HepG2 (cell line): ENCODE results near the gene MARK4. TPM values are rescaled to one million over a fixed set of nuclear protein-coding genes. Genes with fewer than 3 reads are reported as not detected.

Source experiments
- ATAC-seq: fragments of 200-7000 bp; cut with Tn5 transposase; 3 replicates; pipeline ENCODE4 v1.9.1; 2020; ENCODE audit warnings: mild to moderate bottlenecking, moderate library complexity
- Bru-seq: library from RNA; stranded (reverse); fragments of 400-500 nt; gene quantifications from one replicate; lab custom pipeline; 2021; lab: Mats Ljungman, UMichigan
- BruChase-seq, 2 experiments: library from RNA; stranded (reverse); fragments of 400-500 nt; gene quantifications; one replicate each; lab custom pipeline; 2021; lab: Mats Ljungman, UMichigan
- BruUV-seq: library from RNA; stranded (reverse); fragments of 400-500 nt; replicated peaks from 2 replicates; lab custom pipeline; 2021; lab: Mats Ljungman, UMichigan
- CTCF ChIA-PET: fragments of 300-600 bp; formaldehyde crosslinking; extraction: SDS; loops from one replicate; lab custom pipeline; 2021; ENCODE audit warnings: low total read pairs, inconsistent platforms, low intra/inter-chr PET ratio; lab: Yijun Ruan, JAX
- POLR2A ChIA-PET: fragments of 350-600 bp; sonication (Branson Sonifier 250); formaldehyde crosslinking; loops from one replicate; lab custom pipeline; 2020; ENCODE audit warnings: antibody characterized with exemption, inconsistent platforms; lab: Yijun Ruan, JAX
- DNase-seq: peaks from one replicate; pipeline ENCODE4 v3.0.0-alpha.2; 2015; ENCODE audit warnings: low spot score
- FAIRE-seq: peaks from 3 replicates; lab custom pipeline; 2011; peaks lifted over from hg19 to GRCh38; lab: Jason Lieb, UNC
- H2AFZ ChIP-seq: one replicate; pipeline ENCODE4 v1.6.1; 2011; ENCODE audit warnings: low read length, inconsistent platforms
- H3K27ac ChIP-seq: fragments of 300-600 bp; 3 replicates; pipeline ENCODE4 v1.8.0; 2011; ENCODE audit warnings: mixed run types, mild to moderate bottlenecking, mixed read lengths, low read length, inconsistent platforms; ENCODE audit not compliant: insufficient read depth; ENCODE audit errors: extremely low read length
- H3K27me3 ChIP-seq, 2 experiments: fragments of 200-600 bp in 1 of 2; 2 replicates in 1 of 2; 3 replicates in 1 of 2; pipeline versions ENCODE4 v1.6.0 to v1.8.0; 2011; ENCODE audit warnings: low read length in 2 of 2, mild to moderate bottlenecking in 2 of 2, moderate library complexity in 2 of 2, inconsistent platforms in 1 of 2; ENCODE audit not compliant: insufficient read depth in 2 of 2, control insufficient read depth in 1 of 2
- H3K36me3 ChIP-seq, 2 experiments: fragments of 200-600 bp in 1 of 2; replicated peaks in 1 of 2; 2 replicates in 1 of 2; 3 replicates in 1 of 2; pipeline versions ENCODE4 v1.5.1 to v1.8.0; 2011; ENCODE audit warnings: low read length in 2 of 2, inconsistent platforms in 1 of 2; ENCODE audit not compliant: insufficient read depth in 2 of 2, control insufficient read depth in 1 of 2
- H3K4me1 ChIP-seq: 2 replicates; pipeline ENCODE4 v1.5.1; 2012; ENCODE audit warnings: low read length, inconsistent platforms; ENCODE audit not compliant: insufficient read depth
- H3K4me2 ChIP-seq: 2 replicates; pipeline ENCODE4 v1.6.0; 2011; ENCODE audit warnings: low read depth, low read length, inconsistent platforms
- H3K4me3 ChIP-seq, 3 experiments: fragments of 200-600 bp in 1 of 3; sonication (generic), shearing (Covaris generic) in 1 of 3; replicated peaks in 1 of 3; 2 replicates each; pipeline ENCODE4 v1.5.1; 2011 to 2016; ENCODE audit warnings: low read length in 3 of 3, inconsistent platforms in 2 of 3, low read depth in 2 of 3, mild to moderate bottlenecking in 2 of 3, control low read depth in 1 of 3, mixed read lengths in 1 of 3; ENCODE audit not compliant: insufficient read depth in 1 of 3
- H3K79me2 ChIP-seq: one replicate; pipeline ENCODE4 v1.6.1; 2011; ENCODE audit warnings: low read length, inconsistent platforms; ENCODE audit not compliant: insufficient read depth
- H3K9ac ChIP-seq: 2 replicates; pipeline ENCODE4 v1.6.0; 2011; ENCODE audit warnings: mild to moderate bottlenecking, low read depth, low read length, inconsistent platforms; ENCODE audit not compliant: insufficient read depth
- H3K9me3 ChIP-seq: 2 replicates; pipeline ENCODE4 v1.5.1; 2012; ENCODE audit warnings: mild to moderate bottlenecking, low read length
- H4K20me1 ChIP-seq: 2 replicates; pipeline ENCODE4 v1.6.0; 2011; ENCODE audit warnings: inconsistent platforms, mild to moderate bottlenecking, low read length, moderate library complexity; ENCODE audit not compliant: insufficient read depth
- KDM4B ChIP-seq: sonication (generic); formaldehyde crosslinking; IDR thresholded peaks from 2 replicates; pipeline ENCODE4 v1.4.0; 2020; ENCODE audit warnings: missing genetic modification reagents
- PATZ1 ChIP-seq: sonication (generic); formaldehyde crosslinking; IDR thresholded peaks from 2 replicates; pipeline ENCODE4 v1.4.0; 2020; ENCODE audit warnings: missing genetic modification reagents
- POLR2A ChIP-seq, 2 experiments: IDR thresholded peaks; 2 replicates each; pipeline ENCODE4 v1.6.1; 2011; ENCODE audit warnings: low read depth in 2 of 2, low read length in 2 of 2, mild to moderate bottlenecking in 1 of 2, moderate library complexity in 1 of 2; ENCODE audit not compliant: insufficient read depth in 1 of 2
- POLR2G ChIP-seq: fragments of 200-400 bp; formaldehyde crosslinking; IDR thresholded peaks from 2 replicates; pipeline ENCODE4 v1.6.1; 2018; ENCODE audit warnings: mild to moderate bottlenecking, low read depth, low read length, moderate library complexity
- SALL1 ChIP-seq: sonication (generic); formaldehyde crosslinking; IDR thresholded peaks from 2 replicates; pipeline ENCODE4 v1.8.0; 2022; ENCODE audit warnings: mild to moderate bottlenecking, missing genetic modification reagents
- TFDP2 ChIP-seq: sonication (generic); formaldehyde crosslinking; IDR thresholded peaks from 2 replicates; pipeline ENCODE4 v1.4.0; 2020; ENCODE audit warnings: missing genetic modification reagents
- THAP11 ChIP-seq: IDR thresholded peaks from 2 replicates; pipeline ENCODE4 v1.6.1; 2016; ENCODE audit warnings: missing biosample characterization, missing genetic modification reagents
- ZFP91 ChIP-seq: sonication (generic); formaldehyde crosslinking; IDR thresholded peaks from 2 replicates; pipeline ENCODE4 v1.9.0; 2022; ENCODE audit warnings: missing genetic modification reagents, mild to moderate bottlenecking, borderline replicate concordance
- ZMYM3 ChIP-seq: sonication (generic); formaldehyde crosslinking; IDR thresholded peaks from 2 replicates; pipeline ENCODE4 v1.5.1; 2020; ENCODE audit warnings: mild to moderate bottlenecking, missing genetic modification reagents
- WGBS: methylation state at CpG from one replicate; pipeline ENCODE4 v1.1.6; 2017; ENCODE audit warnings: low lambda C conversion rate; 5-methylcytosine and 5-hydroxymethylcytosine counted together
- in situ Hi-C: cut with HindIII; loops from 2 replicates; pipeline ENCODE4 v1.10.0; 2017; ENCODE audit warnings: low pct_unique_long_range_greater_than_20kb; ENCODE audit not compliant: extremely low pct_ligation_motif_present
- intact Hi-C: fragments of 100-400 bp; cut with micrococcal nuclease; formaldehyde crosslinking; loops from one replicate; pipeline ENCODE4 v1.10.0; 2022; ENCODE audit not compliant: unreplicated experiment
- long read RNA-seq, 2 experiments: library from RNA in 1 of 2; library from polyadenylated mRNA in 1 of 2; stranded (forward) in 1 of 2; unstranded in 1 of 2; transcript quantifications; one replicate each; pipeline ENCODE4 v2.0.0, GENCODE V29; 2019 to 2022
- polyA minus RNA-seq, 3 experiments: library from RNA; depleted of rRNA, polyadenylated mRNA; stranded (reverse); fragments of >200 nt; gene quantifications; 2 replicates each; pipeline ENCODE4 v1.2.3, GENCODE V29; 2011; ENCODE audit warnings: low replicate concordance in 1 of 3
- polyA plus RNA-seq, 8 experiments: library from polyadenylated mRNA; depleted of rRNA in 3 of 8; stranded (reverse) in 7 of 8; unstranded in 1 of 8; fragments of >200 nt; fragmentation: Illumina TruSeq in 4 of 8; extraction: Trizol in 4 of 8; gene quantifications; 2 replicates each; pipeline versions ENCODE4 v1.2.1 to v1.2.3, GENCODE V29; 2011 to 2016; ENCODE audit warnings: low read depth in 4 of 8, missing spikeins in 1 of 8, mixed read lengths in 1 of 8; ENCODE audit not compliant: insufficient read depth in 1 of 8
- total RNA-seq, 5 experiments: library from RNA; depleted of rRNA; stranded (reverse); fragments of >200 nt; fragmentation: Illumina TruSeq; extraction: Trizol; gene quantifications; 2 replicates each; pipeline ENCODE4 v1.2.3, GENCODE V29; 2016; ENCODE audit warnings: low read depth in 1 of 5

MARK4 gene
- total RNA-seq (2016; rRNA removed; fragmentation: Illumina TruSeq; extraction: Trizol) (7.0 and 7.6 TPM in 2 replicates), polyA plus RNA-seq (2011; rRNA removed) (11.4 and 12.2 TPM in 2 replicates), polyA minus RNA-seq (2011; rRNA and poly(A)+ RNA removed; ENCODE audit: low replicate concordance) (1.4 and 19.5 TPM in 2 replicates), Bru-seq, nascent RNA (percentile 63 among the genes with signal in this experiment), BruChase-seq, experiment 1, labeled RNA remaining after a 6-hour chase (percentile 74 among the genes with signal in this experiment), BruChase-seq, experiment 2, labeled RNA remaining after a 2-hour chase (percentile 69 among the genes with signal in this experiment)
- 11.1 and 13.3 TPM in 2 replicates for total RNA-seq (2016; cell fraction: cytosol; rRNA removed; fragmentation: Illumina TruSeq; extraction: Trizol; ENCODE audit: low read depth)
- total RNA-seq (2016; cell fraction: insoluble cytoplasmic fraction; rRNA removed; fragmentation: Illumina TruSeq; extraction: Trizol): 3.4 and 6.6 TPM in 2 replicates
- total RNA-seq (2016; cell fraction: membrane; rRNA removed; fragmentation: Illumina TruSeq; extraction: Trizol): 12.9 and 14.4 TPM in 2 replicates
- 6.3 and 7.9 TPM in 2 replicates for total RNA-seq (2016; cell fraction: nucleus; rRNA removed; fragmentation: Illumina TruSeq; extraction: Trizol)
- polyA plus RNA-seq (2011; cell fraction: cytosol; rRNA removed): 6.6 and 8.5 TPM in 2 replicates
- 17.6 and 21.6 TPM in 2 replicates for polyA plus RNA-seq (2011; cell fraction: nucleus; rRNA removed)
- polyA plus RNA-seq (2012): 28.5 and 39.6 TPM in 2 replicates
- polyA plus RNA-seq (2016; cell fraction: cytosol; fragmentation: Illumina TruSeq; extraction: Trizol; ENCODE audit: low read depth): 7.9 and 8.8 TPM in 2 replicates
- 11.9 and 16.0 TPM in 2 replicates for polyA plus RNA-seq (2016; cell fraction: insoluble cytoplasmic fraction; fragmentation: Illumina TruSeq; extraction: Trizol; ENCODE audit: low read depth)
- polyA plus RNA-seq (2016; cell fraction: membrane; fragmentation: Illumina TruSeq; extraction: Trizol; ENCODE audit: low read depth): 16.7 and 21.8 TPM in 2 replicates
- 15.8 and 17.0 TPM in 2 replicates for polyA plus RNA-seq (2016; cell fraction: nucleus; fragmentation: Illumina TruSeq; extraction: Trizol; ENCODE audit: insufficient read depth, low read depth)
- 14.1 and 19.3 TPM in 2 replicates for polyA minus RNA-seq (2011; cell fraction: cytosol; rRNA and poly(A)+ RNA removed)
- polyA minus RNA-seq (2011; cell fraction: nucleus; rRNA and poly(A)+ RNA removed): 10.3 TPM in 2 replicates
- long read RNA-seq, experiment 1, partial matches to known transcripts: 6 of 6 reads
- long read RNA-seq, experiment 1, other reads (novel, unspliced or antisense): 0 of 6 reads
- long read RNA-seq, experiment 2, transcript MARK4-201 (17 exons, 3,573 nt): major isoform, 38 of 143 reads
- long read RNA-seq, experiment 2, partial matches to known transcripts: 75 of 143 reads
- long read RNA-seq, experiment 2, other reads (novel, unspliced or antisense): 30 of 143 reads

- FAIRE-seq (no peak), ATAC-seq (peak; percentile 50), DNase-seq (no peak)
- H3K9me3 ChIP-seq: no peaks in the 10 kb centered on the region
- ChIA-PET CTCF (no interaction called here), POLR2A (no interaction called here)
- no peaks in the 10 kb centered on the region; a peak in 1 of 5 replicates for H3K36me3 ChIP-seq
- WGBS: 1% methylated on average over 36 of the region's 58 CpGs
- no TSS peak for BruUV-seq
- in situ Hi-C loops (loop anchor here (5.0 kb wide), 1 partner anchor 91 kb away; the partner anchor contains the start of gene KLC3), intact Hi-C loops (loop anchor here (2.0 kb wide), 1 partner anchor 88 kb away; no protein-coding TSS in a partner anchor)
- TF ChIP-seq PATZ1 (peak; percentile 68), SALL1 (0 out of 2 replicates have a peak, but pooled peaks have one; percentile 12), POLR2G (0 out of 2 replicates have a peak, but pooled peaks have one; percentile 46), KDM4B (CRISPR knock-in tag) (no peak), POLR2A (IDR thresholded peaks at IDR 0.05; ENCODE audit: insufficient read depth in 1 of 2, low read depth in 2 of 2, low read length in 2 of 2) (peak in 1 of 2 experiments; percentile 55; a peak in 2 of 4 replicates), ZMYM3 (CRISPR knock-in tag) (peak; percentile 10; the same call in 1 of the 2 replicates), THAP11 (CRISPR knock-in tag) (0 out of 2 replicates have a peak, but pooled peaks have one; percentile 12), TFDP2 (CRISPR knock-in tag) (no peak), ZFP91 (CRISPR knock-in tag) (peak; percentile 97)
- peak within 1 kb of the TSS; percentile 61 for H3K27ac ChIP-seq
- H3K79me2 ChIP-seq: peaks cover 33% of the 10 kb centered on the region
- H3K4me1 ChIP-seq: peaks cover 71% of the 10 kb centered on the region
- H3K9ac ChIP-seq: peak within 1 kb of the TSS; percentile 89
- peak within 1 kb of the TSS; percentile 80 to 91 (median 91) for H3K4me3 ChIP-seq
- peak within 1 kb of the TSS; percentile 81 for H2AFZ ChIP-seq
- H3K4me2 ChIP-seq: peak within 1 kb of the TSS; percentile 90
- no peaks in the 10 kb centered on the region for H4K20me1 ChIP-seq
- H3K27me3 ChIP-seq: no peaks in the 10 kb centered on the region; a peak in 1 of 5 replicates
These were observed at the start of gene MARK4 for GRCh38 chr19:45250832-45251451. Gene MARK4, plus strand, starts transcription at chr19:45251271. Its CDS starts 318 bp downstream, at chr19:45251589.
